ENCODE data around the gene BDH1.

GRCh38 chr3:197485143-197485542 is 70.6 kb downstream of the BDH1 start:
- TF ChIP-seq EZH2 (IDR thresholded peaks at IDR 0.05; ENCODE audit: borderline replicate concordance) (no peak), CTCF (IDR thresholded peaks at IDR 0.05; ENCODE audit: poor library complexity) (no peak)

Measured in hepatocyte (in vitro differentiated cells).